HL-60 (cell line): ENCODE data around the gene ZMYM1.

Source experiments
- DNase-seq, 2 experiments: peaks; one replicate each; pipeline ENCODE4 v3.0.0-alpha.2; 2010 to 2020; ENCODE audit warnings: low read depth in 1 of 2, low spot score in 1 of 2
- H3K27ac ChIP-seq: fragments of 250-450 bp; sonication (Bioruptor Pico); replicated peaks from 2 replicates; pipeline ENCODE4 v1.5.1; 2020; ENCODE audit warnings: mild to moderate bottlenecking, moderate library complexity
- H3K27me3 ChIP-seq: fragments of 250-450 bp; sonication (Bioruptor Pico); 2 replicates; pipeline ENCODE4 v1.5.1; 2021; ENCODE audit warnings: mild to moderate bottlenecking, moderate library complexity; ENCODE audit not compliant: insufficient read depth, poor library complexity, severe bottlenecking
- H3K4me3 ChIP-seq: replicated peaks from 2 replicates; pipeline ENCODE4 v1.5.1; 2011; ENCODE audit warnings: mild to moderate bottlenecking, control low read depth, low read length; ENCODE audit not compliant: insufficient read depth
- CTCF ChIP-seq: IDR thresholded peaks from one replicate; pipeline ENCODE4 v1.5.1; 2011; ENCODE audit warnings: low read length, control low read depth, inconsistent platforms; ENCODE audit not compliant: insufficient read depth
- GABPA ChIP-seq: IDR thresholded peaks from 2 replicates; pipeline ENCODE4 v1.6.1; 2012; ENCODE audit warnings: low read depth
- POLR2AphosphoS5 ChIP-seq: IDR thresholded peaks from 2 replicates; pipeline ENCODE4 v1.6.1; 2012; ENCODE audit warnings: low read depth
- SPI1 ChIP-seq: IDR thresholded peaks from 2 replicates; pipeline ENCODE4 v1.6.1; 2012; ENCODE audit warnings: low read depth, mild to moderate bottlenecking, borderline replicate concordance
- TF ChIP-seq, protein P1 (sequence below): IDR thresholded peaks from 2 replicates; pipeline ENCODE4 v1.6.1; 2012; ENCODE audit warnings: low read depth; ENCODE audit not compliant: insufficient replicate concordance

The ZMYM1 gene

DNA sequence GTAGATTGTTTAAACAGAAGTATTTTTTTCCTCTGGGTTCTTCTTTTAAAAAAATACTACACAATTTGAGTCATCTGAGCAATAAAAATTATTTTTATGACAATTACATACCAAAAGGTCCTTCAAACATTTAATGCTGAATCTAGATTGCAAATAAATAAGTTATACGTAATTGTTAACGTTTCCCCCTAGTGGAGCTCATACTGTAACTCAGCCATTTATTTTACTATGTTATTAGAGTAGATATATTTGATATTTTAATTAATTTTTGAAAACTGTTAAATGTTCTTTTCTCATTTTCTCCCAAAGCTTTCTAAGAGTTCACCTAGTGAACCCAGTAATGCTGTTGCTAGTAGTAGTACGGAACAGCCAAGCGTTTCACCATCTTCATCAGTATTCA lies 33.5 kb downstream of the ZMYM1 start:
- Histone ChIP-seq H3K27me3 (no peaks in the 10 kb centered on the region), H3K4me3 (no peak overlapping the region), H3K27ac (no peak overlapping the region)
- DNase-seq, result no peak
- TF ChIP-seq CTCF (no peak), GABPA (no peak), SPI1 (no peak), POLR2AphosphoS5 (no peak)
- TF ChIP-seq, protein P1, sequence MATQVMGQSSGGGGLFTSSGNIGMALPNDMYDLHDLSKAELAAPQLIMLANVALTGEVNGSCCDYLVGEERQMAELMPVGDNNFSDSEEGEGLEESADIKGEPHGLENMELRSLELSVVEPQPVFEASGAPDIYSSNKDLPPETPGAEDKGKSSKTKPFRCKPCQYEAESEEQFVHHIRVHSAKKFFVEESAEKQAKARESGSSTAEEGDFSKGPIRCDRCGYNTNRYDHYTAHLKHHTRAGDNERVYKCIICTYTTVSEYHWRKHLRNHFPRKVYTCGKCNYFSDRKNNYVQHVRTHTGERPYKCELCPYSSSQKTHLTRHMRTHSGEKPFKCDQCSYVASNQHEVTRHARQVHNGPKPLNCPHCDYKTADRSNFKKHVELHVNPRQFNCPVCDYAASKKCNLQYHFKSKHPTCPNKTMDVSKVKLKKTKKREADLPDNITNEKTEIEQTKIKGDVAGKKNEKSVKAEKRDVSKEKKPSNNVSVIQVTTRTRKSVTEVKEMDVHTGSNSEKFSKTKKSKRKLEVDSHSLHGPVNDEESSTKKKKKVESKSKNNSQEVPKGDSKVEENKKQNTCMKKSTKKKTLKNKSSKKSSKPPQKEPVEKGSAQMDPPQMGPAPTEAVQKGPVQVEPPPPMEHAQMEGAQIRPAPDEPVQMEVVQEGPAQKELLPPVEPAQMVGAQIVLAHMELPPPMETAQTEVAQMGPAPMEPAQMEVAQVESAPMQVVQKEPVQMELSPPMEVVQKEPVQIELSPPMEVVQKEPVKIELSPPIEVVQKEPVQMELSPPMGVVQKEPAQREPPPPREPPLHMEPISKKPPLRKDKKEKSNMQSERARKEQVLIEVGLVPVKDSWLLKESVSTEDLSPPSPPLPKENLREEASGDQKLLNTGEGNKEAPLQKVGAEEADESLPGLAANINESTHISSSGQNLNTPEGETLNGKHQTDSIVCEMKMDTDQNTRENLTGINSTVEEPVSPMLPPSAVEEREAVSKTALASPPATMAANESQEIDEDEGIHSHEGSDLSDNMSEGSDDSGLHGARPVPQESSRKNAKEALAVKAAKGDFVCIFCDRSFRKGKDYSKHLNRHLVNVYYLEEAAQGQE, result no peak

GRCh38 chr1:35115459-35116383 lies 36.5 kb downstream of the ZMYM1 start:
- no peak for DNase-seq
- H3K27ac ChIP-seq, result no peak overlapping the region
- peaks cover 3% of the 10 kb centered on the region for H3K27me3 ChIP-seq
- TF ChIP-seq GABPA, result no peak
- TF ChIP-seq, protein P1, result no peak
- no peak for TF ChIP-seq SPI1
- no peak for TF ChIP-seq POLR2AphosphoS5
- no peak for TF ChIP-seq CTCF
- H3K4me3 ChIP-seq, result no peak overlapping the region

GRCh38 chr1:35120458-35121133 lies 41.4 kb downstream of the ZMYM1 start:
- H3K27ac ChIP-seq, result no peak overlapping the region
- TF ChIP-seq SPI1, result no peak
- TF ChIP-seq CTCF, result no peak
- no peak for TF ChIP-seq POLR2AphosphoS5
- TF ChIP-seq, protein P1, result no peak
- TF ChIP-seq GABPA, result no peak
- DNase-seq, result no peak
- peaks cover 3% of the 10 kb centered on the region for H3K27me3 ChIP-seq
- no peak overlapping the region for H3K4me3 ChIP-seq
